ENCODE results near the gene ADAMTS15.
"Not testable (repeated sequence)": the region's sequence is repeated elsewhere in the genome, so short reads cannot be mapped to it uniquely, and the experiment has no call there.

Gene ADAMTS15

DNA sequence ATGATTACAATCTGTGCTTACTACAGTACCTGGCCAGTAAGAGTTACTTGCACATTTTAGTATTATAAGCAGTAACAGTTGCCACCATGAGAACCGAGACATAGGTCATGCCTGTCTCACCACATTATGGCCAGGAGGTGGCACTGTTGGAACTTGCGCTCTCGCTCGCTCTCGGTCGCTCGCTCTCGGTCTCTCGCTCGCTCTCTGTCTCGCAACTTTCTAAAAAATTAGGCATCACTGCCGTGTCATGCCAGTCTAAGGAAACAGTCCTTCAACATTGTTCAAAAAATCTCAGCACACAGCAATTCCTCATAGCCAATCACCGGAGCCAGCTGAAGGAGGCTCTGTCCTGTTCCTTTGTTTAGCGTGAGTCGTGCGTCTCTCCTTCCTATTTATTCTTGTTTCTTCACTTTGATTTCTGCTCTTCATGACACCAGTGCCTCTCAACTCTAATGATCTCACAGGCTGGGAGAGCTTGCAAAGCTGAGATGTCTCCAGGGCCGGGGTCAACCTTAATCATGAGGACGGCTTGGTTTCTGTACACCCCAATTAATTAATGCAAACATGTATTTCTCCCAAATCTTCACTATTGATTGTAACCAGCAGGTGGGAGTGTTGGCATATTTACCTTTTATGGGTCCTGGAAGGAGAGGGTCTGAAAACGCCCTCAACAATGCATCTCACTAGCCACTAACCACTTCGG lies 13.8 kb upstream of the ADAMTS15 start:
- DNase-seq (ENCODE audit: low read depth): peak; percentile 79

DNA sequence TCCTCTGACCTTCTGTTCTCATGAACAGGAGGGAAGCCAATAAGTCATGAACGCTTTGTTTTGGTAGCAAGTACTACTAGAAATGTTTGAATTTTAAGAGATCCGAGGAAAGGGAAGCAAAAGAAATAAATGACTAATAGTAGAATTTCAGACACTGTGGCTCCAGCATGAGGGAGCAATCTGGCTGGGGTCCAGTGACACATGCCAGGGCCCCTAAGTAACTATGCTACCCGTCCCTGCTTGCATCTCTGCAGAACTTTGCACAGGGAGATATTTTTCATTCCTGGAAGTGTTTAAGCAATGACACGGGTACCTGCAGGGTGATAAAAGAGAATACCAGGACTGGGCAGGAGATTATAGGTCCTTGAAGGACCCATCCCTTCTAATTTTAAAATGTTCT lies 12.8 kb upstream of the ADAMTS15 start:
- DNase-seq (ENCODE audit: low read depth): no peak

DNA sequence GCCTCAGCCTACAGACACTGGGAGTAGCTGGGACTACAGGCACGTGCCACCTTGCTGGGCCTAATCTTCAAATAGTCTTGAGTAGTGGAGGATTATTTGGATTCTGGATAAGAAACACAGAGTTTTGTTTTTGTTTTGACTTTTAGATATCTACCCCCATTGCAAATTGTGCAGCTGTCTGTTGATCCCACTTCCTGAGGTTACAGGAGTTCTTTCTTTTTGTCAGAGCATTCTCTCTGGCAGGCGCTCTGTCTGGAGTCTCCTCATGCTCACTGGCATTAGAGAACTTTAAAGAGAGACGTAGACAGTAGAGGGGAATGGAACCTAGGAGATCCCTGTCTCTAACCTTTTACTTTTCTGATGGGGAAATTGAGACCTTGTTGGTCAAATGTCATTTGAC lies 12.3 kb upstream of the ADAMTS15 start:
- no peak for DNase-seq (ENCODE audit: low read depth)

DNA sequence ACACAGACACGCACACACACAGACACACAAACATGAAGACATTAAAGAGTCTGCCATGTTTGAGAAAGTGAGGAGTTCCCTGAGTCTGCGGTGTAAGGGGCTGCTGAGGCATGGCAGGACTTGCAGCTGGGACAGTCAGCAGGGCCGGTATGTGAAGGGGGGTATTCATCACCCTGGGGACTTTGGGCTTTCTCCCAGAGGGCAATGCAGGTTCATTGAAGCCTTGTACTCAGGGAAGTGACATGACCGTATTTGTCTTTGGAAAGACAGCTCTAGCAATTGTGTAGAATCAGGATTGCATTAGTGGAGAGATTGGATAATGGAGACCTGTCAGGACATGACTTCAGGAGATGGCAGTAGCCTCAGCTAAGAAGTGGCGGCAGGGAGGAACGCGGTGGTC lies 10.6 kb upstream of the ADAMTS15 start:
- no peak for DNase-seq (ENCODE audit: low read depth)

DNA sequence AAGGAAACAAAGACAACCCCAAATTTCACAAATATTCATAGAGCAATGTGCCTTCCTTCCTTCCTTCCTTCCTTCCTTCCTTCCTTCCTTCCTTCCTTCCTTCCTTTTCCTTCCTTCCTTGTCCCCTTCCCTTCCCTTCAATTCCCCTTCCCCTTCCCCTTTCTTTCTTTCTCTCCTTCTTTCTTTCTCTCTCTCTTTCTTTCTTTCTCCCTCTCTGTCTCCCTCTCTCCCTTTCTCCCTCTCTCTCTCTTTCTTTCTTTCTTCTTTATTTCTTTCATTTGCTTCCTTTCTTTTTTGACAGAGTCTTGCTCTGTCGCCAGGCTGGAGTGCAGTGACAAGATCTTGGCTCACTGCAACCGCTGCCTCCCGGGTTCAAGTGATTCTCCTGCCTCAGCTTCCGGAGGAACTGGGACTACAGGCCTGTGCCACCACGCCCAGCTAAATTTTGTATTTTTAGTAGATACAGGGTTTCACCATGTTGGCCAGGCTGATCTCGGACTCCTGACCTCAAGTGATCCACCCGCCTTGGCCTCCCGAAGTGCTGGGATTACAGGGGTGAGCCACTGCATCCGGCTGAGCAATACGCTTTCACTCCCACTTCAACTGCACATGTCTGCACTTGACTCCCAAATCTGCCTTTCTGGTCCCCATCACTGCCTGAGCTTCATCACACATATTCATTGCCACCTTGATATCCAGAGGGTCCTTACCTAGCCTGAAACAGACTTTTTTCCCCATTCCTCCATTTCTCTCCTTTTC lies 9.9 kb upstream of the ADAMTS15 start:
- not testable (repeated sequence) for DNase-seq (ENCODE audit: low read depth)

GRCh38 chr11:130439160-130439519 lies 9.3 kb upstream of the ADAMTS15 start:
- no peak for DNase-seq (ENCODE audit: low read depth)

DNA sequence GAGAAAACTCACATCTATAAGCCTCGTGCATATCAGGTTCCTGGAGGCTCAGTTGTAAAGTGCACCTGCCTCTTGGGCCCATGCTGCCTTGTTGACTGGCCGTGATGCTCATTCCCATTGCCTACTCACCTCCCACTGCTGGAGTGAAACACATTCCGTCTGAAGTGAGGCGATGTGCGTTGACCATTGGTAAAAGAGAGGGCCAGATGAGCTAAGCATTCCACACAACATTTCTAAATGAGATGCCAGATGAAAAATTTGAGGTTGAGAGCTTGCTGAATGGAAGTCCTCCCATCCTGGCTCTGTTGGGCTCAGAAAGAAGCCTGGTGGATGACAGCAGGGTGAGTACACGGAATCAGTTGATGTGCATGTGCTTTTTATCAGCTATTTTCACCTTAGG lies 8.6 kb upstream of the ADAMTS15 start:
- no peak for DNase-seq (ENCODE audit: low read depth)

DNA sequence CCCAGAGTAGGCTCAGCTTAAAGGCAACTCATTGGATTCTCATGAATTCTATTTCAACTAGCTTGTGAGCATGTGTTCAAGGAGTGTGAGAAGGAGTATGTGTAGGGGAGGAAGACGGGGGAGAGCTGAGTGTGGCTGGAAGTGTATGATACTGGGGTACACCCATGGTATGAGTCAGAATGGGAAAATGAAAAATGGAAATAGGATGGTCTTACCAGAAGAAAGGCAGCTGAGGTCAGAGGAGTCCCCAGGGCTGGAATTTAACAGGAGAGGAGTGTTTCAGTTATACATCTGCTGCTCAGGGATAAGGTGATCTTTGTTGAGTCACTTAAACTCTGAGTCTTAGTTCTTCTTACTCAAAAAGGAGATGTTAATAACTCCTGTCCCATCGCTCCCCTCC lies 6.7 kb upstream of the ADAMTS15 start:
- DNase-seq (ENCODE audit: low read depth): no peak

DNA sequence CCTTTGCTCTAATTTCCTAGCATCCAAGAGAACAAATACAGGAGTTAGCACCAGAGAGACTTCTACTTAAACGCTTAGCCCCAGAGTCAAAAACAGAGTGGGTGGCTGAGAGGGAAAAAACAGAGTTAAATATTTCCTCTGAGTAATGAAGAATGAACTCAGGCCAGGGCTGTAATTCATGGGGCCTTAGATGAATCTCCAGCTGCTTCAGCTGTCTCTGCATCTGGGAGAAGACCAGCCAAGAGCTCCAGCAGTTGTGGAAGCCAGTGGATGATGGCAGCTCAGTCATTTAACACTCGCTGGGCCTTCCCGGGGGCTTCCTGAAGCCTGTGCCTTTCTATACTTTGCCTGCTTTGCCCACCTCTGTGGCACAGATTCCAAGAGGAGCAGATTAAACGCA lies 5.7 kb upstream of the ADAMTS15 start:
- no peak for DNase-seq (ENCODE audit: low read depth)

- no peak for DNase-seq (ENCODE audit: low read depth)
These were observed 2.7 kb upstream of the ADAMTS15 start for GRCh38 chr11:130445788-130446187.

GRCh38 chr11:130448039-130448415 lies 418 bp upstream of the ADAMTS15 start:
- no peak for DNase-seq (ENCODE audit: low read depth)

- no peak for DNase-seq (ENCODE audit: low read depth)
These were observed 1.0 kb downstream of the ADAMTS15 start for GRCh38 chr11:130449310-130449990.

DNA sequence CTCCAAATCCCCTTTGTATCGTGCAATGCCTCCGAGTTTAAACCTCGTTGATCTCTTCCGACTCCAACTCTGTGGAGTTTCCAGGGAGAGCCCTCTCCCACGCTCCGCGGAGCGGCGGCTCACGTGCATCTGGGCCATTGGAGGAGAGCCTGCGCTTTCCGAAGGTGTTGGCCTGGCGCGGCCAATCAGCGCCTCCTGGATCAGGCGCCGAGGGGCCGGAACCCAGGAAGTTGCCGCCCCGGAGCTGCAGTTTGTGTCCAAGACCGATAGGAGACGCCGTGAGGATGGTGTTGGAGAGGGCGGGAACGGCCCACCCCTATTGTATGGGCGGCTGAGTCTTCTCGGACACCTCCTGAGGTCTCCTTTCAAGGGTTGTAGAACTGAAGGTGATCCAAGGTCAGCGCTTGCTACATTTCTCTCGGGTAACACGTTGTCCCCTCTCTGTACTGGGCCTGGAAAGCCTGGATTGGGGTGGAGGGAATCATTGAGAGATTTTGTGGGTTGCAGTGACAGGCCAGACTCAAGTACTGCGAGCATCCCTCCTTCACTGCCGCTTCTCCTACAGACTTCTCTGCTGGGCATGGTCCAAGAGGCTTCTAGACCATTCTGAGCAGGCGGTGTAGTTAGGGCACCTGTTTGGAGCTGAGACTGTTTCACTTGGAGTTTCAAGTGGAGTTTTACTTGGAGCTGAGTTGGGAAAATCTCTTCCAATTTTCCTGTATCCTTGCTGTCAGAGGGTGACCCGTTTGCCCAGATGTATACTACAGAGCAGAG lies 1.7 kb downstream of the ADAMTS15 start:
- DNase-seq (ENCODE audit: low read depth): peak; percentile 90

DNA sequence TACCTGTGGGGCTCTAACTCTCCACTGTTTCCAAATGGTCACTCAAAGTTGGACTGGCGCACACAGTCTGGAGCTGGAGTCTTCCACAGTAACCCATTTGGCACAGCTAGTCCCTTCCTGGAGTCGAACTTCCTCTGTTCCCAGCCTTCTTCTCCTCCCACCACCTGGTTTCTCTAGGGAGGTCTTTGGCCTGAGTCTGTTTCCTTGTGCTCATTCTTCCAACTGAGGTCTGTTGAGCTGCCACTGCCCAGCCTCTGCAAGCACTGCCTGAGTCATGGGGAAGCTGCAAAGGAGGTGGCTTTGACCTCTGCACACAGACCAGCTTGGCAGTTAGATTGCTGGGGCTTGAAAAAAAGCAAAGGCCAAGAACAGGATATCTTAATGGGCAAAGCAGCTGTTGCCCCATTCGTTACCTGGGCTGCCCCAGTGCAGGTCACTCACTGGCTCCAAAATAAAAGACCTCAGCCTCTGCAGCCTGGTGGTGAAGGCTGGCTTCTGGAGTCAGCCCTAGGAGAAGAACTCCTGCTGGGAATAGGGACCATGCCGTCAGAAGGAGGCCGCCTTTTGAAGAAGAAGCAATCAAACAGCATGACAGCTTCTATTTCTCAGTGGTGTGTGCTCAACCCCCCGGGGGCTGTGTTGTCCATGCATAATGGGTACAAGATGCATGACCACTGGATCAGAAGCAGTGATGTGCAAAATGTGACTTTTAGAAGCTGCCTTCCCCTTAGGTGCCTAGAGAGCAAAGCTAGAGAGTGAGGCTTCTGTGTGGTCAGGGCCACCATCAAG lies 3.0 kb downstream of the ADAMTS15 start:
- peak; percentile 68 for DNase-seq (ENCODE audit: low read depth)

GRCh38 chr11:130452176-130452575 lies 3.7 kb downstream of the ADAMTS15 start:
- DNase-seq (ENCODE audit: low read depth): no peak

- DNase-seq (ENCODE audit: low read depth): no peak
These were observed 4.5 kb downstream of the ADAMTS15 start for GRCh38 chr11:130452940-130453339.

- DNase-seq (ENCODE audit: low read depth): no peak
These were observed 6.2 kb downstream of the ADAMTS15 start for GRCh38 chr11:130454491-130455252.

- no peak for DNase-seq (ENCODE audit: low read depth)
These were observed 7.2 kb downstream of the ADAMTS15 start for GRCh38 chr11:130455483-130456127.

GRCh38 chr11:130456286-130456685 lies 7.8 kb downstream of the ADAMTS15 start:
- DNase-seq (ENCODE audit: low read depth): no peak
